Measurements from ENCODE around the gene PPP6R3.

Gene PPP6R3

DNA sequence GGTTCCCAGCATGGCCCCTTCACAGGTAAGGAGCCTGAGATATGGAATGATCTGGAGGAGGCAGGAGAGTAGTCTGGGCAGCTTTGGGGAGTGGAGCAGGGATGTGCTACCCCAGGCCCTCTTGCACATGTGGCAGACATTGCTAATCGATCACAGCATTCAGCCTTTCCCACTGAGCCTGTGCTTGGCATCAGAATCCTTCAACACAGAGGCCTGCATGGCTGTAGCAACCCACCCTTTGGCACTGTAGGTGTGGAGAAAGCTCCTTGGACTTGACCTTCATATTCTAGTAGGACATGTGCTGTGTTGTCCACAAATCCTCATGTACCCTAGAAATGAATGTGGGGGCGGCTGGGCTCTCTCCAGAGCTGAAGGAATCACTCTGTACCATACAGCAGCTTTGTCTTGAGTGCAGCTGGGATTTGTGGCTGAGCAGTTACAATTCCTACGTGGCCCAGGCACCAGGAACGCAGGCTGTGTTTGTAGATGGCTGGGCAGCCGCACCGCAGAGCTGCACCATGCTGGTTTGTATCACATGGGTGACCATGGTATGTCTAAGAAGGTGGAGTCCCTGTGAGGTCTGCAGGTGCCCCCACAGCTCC lies 21.8 kb upstream of the PPP6R3 start:
- TF ChIP-seq, protein P1, sequence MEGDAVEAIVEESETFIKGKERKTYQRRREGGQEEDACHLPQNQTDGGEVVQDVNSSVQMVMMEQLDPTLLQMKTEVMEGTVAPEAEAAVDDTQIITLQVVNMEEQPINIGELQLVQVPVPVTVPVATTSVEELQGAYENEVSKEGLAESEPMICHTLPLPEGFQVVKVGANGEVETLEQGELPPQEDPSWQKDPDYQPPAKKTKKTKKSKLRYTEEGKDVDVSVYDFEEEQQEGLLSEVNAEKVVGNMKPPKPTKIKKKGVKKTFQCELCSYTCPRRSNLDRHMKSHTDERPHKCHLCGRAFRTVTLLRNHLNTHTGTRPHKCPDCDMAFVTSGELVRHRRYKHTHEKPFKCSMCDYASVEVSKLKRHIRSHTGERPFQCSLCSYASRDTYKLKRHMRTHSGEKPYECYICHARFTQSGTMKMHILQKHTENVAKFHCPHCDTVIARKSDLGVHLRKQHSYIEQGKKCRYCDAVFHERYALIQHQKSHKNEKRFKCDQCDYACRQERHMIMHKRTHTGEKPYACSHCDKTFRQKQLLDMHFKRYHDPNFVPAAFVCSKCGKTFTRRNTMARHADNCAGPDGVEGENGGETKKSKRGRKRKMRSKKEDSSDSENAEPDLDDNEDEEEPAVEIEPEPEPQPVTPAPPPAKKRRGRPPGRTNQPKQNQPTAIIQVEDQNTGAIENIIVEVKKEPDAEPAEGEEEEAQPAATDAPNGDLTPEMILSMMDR (IDR thresholded peaks at IDR 0.05; ENCODE audit: borderline replicate concordance, extremely low read depth, low read length, poor library complexity, severe bottlenecking): no peak
- no peak for TF ChIP-seq EZH2 (IDR thresholded peaks at IDR 0.05; ENCODE audit: borderline replicate concordance, low read depth, low read length, severe bottlenecking)
- H3K36me3 ChIP-seq (ENCODE audit: insufficient read depth, low read length): peaks cover 53% of the 10 kb centered on the region
- H3K4me2 ChIP-seq (ENCODE audit: insufficient read depth, low read length): no peak overlapping the region

DNA sequence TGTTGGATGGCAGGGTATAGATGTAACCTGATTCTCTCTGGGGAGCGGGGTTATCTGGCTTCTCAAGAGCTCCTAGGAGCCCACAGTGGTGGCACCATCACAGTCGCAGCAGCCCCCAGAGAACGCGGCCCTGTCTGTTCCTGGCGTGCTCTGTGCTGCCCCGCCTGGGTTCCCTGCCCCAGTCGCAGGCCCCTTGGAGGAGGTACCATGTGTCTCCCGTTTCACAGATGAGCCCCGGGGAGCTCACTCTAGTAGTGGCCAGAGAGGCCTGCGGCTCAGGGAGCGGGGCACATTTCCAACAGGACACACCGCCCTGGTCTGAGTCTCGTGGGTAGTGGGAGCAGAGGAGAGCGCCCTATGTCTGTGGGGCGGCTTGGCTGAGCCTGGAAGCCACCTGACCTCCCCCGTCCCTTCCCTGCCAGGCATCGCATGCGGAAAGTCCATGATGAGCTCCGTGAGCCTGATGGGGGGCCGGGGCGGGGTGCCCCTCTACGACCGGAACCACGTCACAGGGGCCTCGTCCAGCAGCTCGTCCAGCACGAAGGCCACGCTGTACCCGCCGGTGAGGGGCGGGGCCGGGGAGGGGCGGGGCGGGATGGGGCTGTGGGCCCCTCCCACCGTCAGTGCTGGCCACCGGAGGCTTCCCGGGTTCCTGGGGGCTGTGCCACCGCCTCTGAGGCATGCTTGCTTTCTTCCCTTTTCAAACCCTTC lies 21.0 kb upstream of the PPP6R3 start:
- peaks cover 50% of the 10 kb centered on the region for H3K36me3 ChIP-seq (ENCODE audit: insufficient read depth, low read length)

More for the DNA sequence above, 21.8 kb upstream of the PPP6R3 start:
- Histone ChIP-seq H3K27ac (ENCODE audit: low read length) (no peak overlapping the region), H3K4me1 (ENCODE audit: insufficient read depth, low read length) (no peaks in the 10 kb centered on the region), H4K20me1 (ENCODE audit: insufficient read depth, low read length) (peaks cover 3% of the 10 kb centered on the region; the same call in 1 of the 2 replicates), H3K27me3 (ENCODE audit: insufficient read depth, low read length, poor library complexity) (no peaks in the 10 kb centered on the region), H3K9me3 (ENCODE audit: insufficient read depth, low read length, severe bottlenecking) (no peaks in the 10 kb centered on the region), H2AFZ (ENCODE audit: low read depth, low read length) (no peak overlapping the region), H3K9ac (ENCODE audit: low read depth, low read length) (no peak overlapping the region), H3K79me2 (ENCODE audit: insufficient read depth, low read length) (no peaks in the 10 kb centered on the region), H3K4me3 (ENCODE audit: low read depth in 1 of 2, low read length in 2 of 2) (no peak overlapping the region)
- ATAC-seq (ENCODE audit: insufficient read depth, low read depth): no peak
- DNase-seq: no peak

DNA sequence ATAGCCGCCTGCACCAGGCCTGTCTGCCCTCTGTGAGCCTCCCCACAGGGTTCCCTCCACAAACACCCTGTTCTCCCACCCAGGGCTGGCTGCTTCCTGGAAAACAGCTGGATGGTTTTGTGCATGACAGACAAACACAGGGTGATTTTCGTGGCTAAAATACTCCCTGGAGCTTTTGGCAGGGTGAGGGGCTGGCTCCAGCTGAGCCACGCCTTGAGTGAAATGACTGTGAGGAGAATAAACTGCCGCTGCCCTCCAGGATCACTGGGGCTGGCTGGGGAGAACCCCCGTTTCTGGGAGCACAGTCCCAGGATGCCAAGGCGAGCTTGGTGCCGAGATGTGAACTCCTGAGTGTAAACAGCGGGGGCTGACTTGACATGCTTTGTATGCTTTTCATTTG lies 20.3 kb upstream of the PPP6R3 start:
- Histone ChIP-seq H3K79me2 (ENCODE audit: insufficient read depth, low read length) (no peaks in the 10 kb centered on the region), H3K4me2 (ENCODE audit: insufficient read depth, low read length) (no peak overlapping the region), H2AFZ (ENCODE audit: low read depth, low read length) (no peak overlapping the region), H3K27ac (ENCODE audit: low read length) (no peak overlapping the region), H3K4me1 (ENCODE audit: insufficient read depth, low read length) (no peaks in the 10 kb centered on the region), H3K4me3 (ENCODE audit: low read depth in 1 of 2, low read length in 2 of 2) (no peak overlapping the region), H4K20me1 (ENCODE audit: insufficient read depth, low read length) (peaks cover 3% of the 10 kb centered on the region; the same call in 1 of the 2 replicates), H3K9ac (ENCODE audit: low read depth, low read length) (no peak overlapping the region), H3K27me3 (ENCODE audit: insufficient read depth, low read length, poor library complexity) (no peaks in the 10 kb centered on the region), H3K36me3 (ENCODE audit: insufficient read depth, low read length) (peaks cover 43% of the 10 kb centered on the region), H3K9me3 (ENCODE audit: insufficient read depth, low read length, severe bottlenecking) (no peaks in the 10 kb centered on the region)
- ATAC-seq (ENCODE audit: insufficient read depth, low read depth) (no peak), DNase-seq (no peak)
- TF ChIP-seq, protein P1 (IDR thresholded peaks at IDR 0.05; ENCODE audit: borderline replicate concordance, extremely low read depth, low read length, poor library complexity, severe bottlenecking): no peak
- TF ChIP-seq EZH2 (IDR thresholded peaks at IDR 0.05; ENCODE audit: borderline replicate concordance, low read depth, low read length, severe bottlenecking): no peak

More for the DNA sequence above, 21.0 kb upstream of the PPP6R3 start:
- no peaks in the 10 kb centered on the region for H3K79me2 ChIP-seq (ENCODE audit: insufficient read depth, low read length)
- no peaks in the 10 kb centered on the region for H3K4me1 ChIP-seq (ENCODE audit: insufficient read depth, low read length)
- H4K20me1 ChIP-seq (ENCODE audit: insufficient read depth, low read length): peaks cover 3% of the 10 kb centered on the region; the same call in 1 of the 2 replicates
- no peak overlapping the region for H3K4me3 ChIP-seq (ENCODE audit: low read depth in 1 of 2, low read length in 2 of 2)
- no peak overlapping the region for H2AFZ ChIP-seq (ENCODE audit: low read depth, low read length)
- H3K27ac ChIP-seq (ENCODE audit: low read length): no peak overlapping the region
- H3K4me2 ChIP-seq (ENCODE audit: insufficient read depth, low read length): no peak overlapping the region
- TF ChIP-seq EZH2 (IDR thresholded peaks at IDR 0.05; ENCODE audit: borderline replicate concordance, low read depth, low read length, severe bottlenecking): no peak
- TF ChIP-seq, protein P1 (IDR thresholded peaks at IDR 0.05; ENCODE audit: borderline replicate concordance, extremely low read depth, low read length, poor library complexity, severe bottlenecking): no peak
- no peak for DNase-seq
- no peaks in the 10 kb centered on the region for H3K27me3 ChIP-seq (ENCODE audit: insufficient read depth, low read length, poor library complexity)
- no peak for ATAC-seq (ENCODE audit: insufficient read depth, low read depth)
- no peak overlapping the region for H3K9ac ChIP-seq (ENCODE audit: low read depth, low read length)
- H3K9me3 ChIP-seq (ENCODE audit: insufficient read depth, low read length, severe bottlenecking): no peaks in the 10 kb centered on the region
